Measurements from ENCODE around the gene SVBP.
"Not testable (repeated sequence)": the region's sequence is repeated elsewhere in the genome, so short reads cannot be mapped to it uniquely, and the experiment has no call there.

The SVBP gene

DNA sequence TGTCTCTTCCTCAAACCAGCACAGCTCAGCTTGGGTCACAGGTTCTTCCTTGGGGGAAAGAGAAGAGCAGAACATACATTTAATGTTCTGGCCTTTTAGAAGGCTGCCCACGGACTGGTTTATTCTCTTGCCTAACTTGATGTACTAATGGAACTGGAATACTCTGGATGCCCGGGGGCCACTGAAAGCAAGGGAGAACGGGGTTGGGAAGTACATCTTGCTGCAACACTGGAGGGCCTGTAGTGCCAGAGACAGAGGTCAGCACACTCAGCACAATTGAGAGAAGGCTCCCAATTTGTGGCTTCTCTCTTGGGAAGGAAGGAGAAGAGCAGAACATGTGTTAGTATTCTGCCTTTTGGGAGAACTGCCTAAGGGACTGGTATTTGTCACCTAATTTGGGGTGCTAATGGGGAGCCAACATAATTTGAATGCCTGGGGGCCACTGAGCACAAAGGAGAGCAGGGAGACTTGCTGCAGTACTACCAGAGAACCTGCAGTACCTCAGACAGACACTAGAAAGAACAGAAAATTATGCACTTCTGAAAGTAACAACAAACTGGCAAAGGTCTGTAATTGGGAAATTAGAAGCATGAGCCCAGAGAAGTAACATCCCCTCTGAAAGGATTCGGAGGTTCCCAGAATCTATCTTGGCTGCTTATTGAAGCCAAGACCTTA, 43.3 kb upstream of the SVBP start:
- no peaks in the 10 kb centered on the region for H3K27me3 ChIP-seq (ENCODE audit: low read length)
- no peaks in the 10 kb centered on the region for H3K36me3 ChIP-seq (ENCODE audit: low read length)
- TF ChIP-seq, protein P1, sequence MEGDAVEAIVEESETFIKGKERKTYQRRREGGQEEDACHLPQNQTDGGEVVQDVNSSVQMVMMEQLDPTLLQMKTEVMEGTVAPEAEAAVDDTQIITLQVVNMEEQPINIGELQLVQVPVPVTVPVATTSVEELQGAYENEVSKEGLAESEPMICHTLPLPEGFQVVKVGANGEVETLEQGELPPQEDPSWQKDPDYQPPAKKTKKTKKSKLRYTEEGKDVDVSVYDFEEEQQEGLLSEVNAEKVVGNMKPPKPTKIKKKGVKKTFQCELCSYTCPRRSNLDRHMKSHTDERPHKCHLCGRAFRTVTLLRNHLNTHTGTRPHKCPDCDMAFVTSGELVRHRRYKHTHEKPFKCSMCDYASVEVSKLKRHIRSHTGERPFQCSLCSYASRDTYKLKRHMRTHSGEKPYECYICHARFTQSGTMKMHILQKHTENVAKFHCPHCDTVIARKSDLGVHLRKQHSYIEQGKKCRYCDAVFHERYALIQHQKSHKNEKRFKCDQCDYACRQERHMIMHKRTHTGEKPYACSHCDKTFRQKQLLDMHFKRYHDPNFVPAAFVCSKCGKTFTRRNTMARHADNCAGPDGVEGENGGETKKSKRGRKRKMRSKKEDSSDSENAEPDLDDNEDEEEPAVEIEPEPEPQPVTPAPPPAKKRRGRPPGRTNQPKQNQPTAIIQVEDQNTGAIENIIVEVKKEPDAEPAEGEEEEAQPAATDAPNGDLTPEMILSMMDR (IDR thresholded peaks at IDR 0.05; ENCODE audit: insufficient read depth, low read length, poor library complexity, severe bottlenecking): no peak
- TF ChIP-seq EZH2phosphoT487 (conservative IDR thresholded peaks at IDR 0.05; ENCODE audit: low read length): no peak
- H3F3A ChIP-seq (ENCODE audit: insufficient read depth): no peaks in the 10 kb centered on the region
- H3K9me3 ChIP-seq (ENCODE audit: insufficient read depth, low read length): no peaks in the 10 kb centered on the region; the same call in 1 of the 2 replicates
- H4K20me1 ChIP-seq (ENCODE audit: low read depth, low read length): no peaks in the 10 kb centered on the region
- no peaks in the 10 kb centered on the region for H3K9me2 ChIP-seq (replicated peaks; ENCODE audit: insufficient read depth, low read length)
- no peak overlapping the region for H3K4me2 ChIP-seq (ENCODE audit: low read depth, low read length, poor library complexity, severe bottlenecking)
- no peaks in the 10 kb centered on the region for H3K79me2 ChIP-seq (ENCODE audit: insufficient read depth, low read length)
- H3K27ac ChIP-seq (ENCODE audit: low read depth, low read length): no peak overlapping the region
- no peak overlapping the region for H3K9ac ChIP-seq (ENCODE audit: low read length)
- no peak overlapping the region for H2AFZ ChIP-seq (ENCODE audit: low read depth, low read length, severe bottlenecking)
- H3K4me3 ChIP-seq (ENCODE audit: insufficient read depth, low read length, poor library complexity, severe bottlenecking): no peak overlapping the region

DNA sequence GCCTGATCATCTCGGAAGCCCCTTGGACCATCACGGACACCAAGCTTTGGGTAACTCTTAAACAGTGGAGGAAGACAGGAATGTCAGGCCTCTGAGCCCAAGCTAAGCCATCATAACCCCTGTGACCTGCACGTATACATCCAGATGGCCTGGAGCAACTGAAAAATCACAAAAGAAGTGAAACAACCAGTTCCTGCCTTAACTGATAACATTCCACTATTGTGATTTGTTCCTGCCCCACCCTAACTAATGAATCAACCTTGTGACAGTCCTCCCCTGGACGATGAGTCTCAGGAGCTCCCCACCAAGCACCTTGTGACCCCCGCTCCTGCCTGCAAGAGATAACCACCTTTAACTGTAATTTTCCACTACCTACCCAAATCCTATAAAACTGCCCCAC, 42.2 kb upstream of the SVBP start:
- H4K20me1 ChIP-seq (ENCODE audit: low read depth, low read length); H3K79me2 ChIP-seq (ENCODE audit: insufficient read depth, low read length); H2AFZ ChIP-seq (ENCODE audit: low read depth, low read length, severe bottlenecking); H3K36me3 ChIP-seq (ENCODE audit: low read length); H3F3A ChIP-seq (ENCODE audit: insufficient read depth); H3K27ac ChIP-seq (ENCODE audit: low read depth, low read length); H3K4me2 ChIP-seq (ENCODE audit: low read depth, low read length, poor library complexity, severe bottlenecking); H3K4me3 ChIP-seq (ENCODE audit: insufficient read depth, low read length, poor library complexity, severe bottlenecking); H3K9ac ChIP-seq (ENCODE audit: low read length); H3K27me3 ChIP-seq (ENCODE audit: low read length); H3K9me3 ChIP-seq (ENCODE audit: insufficient read depth, low read length); H3K9me2 ChIP-seq (replicated peaks; ENCODE audit: insufficient read depth, low read length): not testable (repeated sequence)

DNA sequence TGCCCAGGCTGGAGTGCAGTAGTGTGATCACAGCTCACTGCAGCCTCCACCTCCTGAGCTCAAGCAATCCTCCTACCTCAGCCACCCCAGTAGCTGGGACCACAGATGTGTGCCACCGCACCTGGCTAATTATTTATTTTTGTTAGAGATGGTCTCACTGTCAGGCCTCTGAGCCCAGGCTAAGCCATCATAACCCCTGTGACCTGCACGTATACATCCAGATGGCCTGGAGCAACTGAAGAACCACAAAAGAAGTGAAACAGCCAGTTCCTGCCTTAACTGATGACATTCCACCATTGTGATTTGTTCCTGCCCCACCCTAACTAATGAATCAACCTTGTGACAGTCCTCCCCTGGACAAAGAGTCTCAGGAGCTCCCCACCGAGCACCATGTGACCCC, 39.4 kb upstream of the SVBP start:
- not testable (repeated sequence) for H3K9ac ChIP-seq (ENCODE audit: low read length); H3K79me2 ChIP-seq (ENCODE audit: insufficient read depth, low read length); H3K4me3 ChIP-seq (ENCODE audit: insufficient read depth, low read length, poor library complexity, severe bottlenecking); H4K20me1 ChIP-seq (ENCODE audit: low read depth, low read length); H3K27me3 ChIP-seq (ENCODE audit: low read length); H3K4me2 ChIP-seq (ENCODE audit: low read depth, low read length, poor library complexity, severe bottlenecking); H2AFZ ChIP-seq (ENCODE audit: low read depth, low read length, severe bottlenecking); H3K9me3 ChIP-seq (ENCODE audit: insufficient read depth, low read length); H3K36me3 ChIP-seq (ENCODE audit: low read length); H3F3A ChIP-seq (ENCODE audit: insufficient read depth); H3K27ac ChIP-seq (ENCODE audit: low read depth, low read length); H3K9me2 ChIP-seq (replicated peaks; ENCODE audit: insufficient read depth, low read length)

DNA sequence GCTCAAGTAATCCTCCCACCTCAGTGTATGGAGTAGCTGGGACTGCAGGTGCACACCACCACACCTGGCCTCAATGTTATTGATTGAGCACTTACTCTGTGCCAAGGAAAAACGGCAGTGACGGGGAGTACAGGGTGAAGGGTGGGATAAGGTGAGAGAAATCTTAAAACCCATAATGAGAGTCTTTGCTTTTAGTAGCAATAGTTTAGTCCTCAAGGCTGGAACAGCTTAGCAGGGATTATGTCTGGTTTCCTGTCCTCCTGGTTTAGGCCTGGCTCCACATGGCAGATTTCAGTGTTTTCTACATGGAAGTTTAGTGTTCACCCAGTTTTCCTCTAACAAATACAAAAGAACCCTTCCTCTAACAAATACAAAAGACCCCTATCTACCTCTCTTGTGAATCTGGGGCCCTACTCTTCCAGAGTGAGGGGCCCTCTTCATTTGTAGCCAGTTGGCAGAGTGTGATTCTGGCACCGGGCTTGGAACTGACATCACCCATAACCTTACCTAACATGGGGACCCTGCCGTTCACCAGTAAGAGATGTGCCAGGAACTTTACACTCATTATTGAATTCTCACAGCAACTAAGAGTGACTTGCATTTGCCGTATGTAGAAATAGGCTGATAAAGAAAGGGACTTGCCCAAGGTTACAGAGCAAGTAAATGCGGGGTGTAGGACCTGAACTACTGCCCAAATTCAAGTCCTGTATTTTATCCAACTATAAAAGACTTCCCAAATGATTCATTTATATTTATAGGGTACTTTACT, 36.1 kb upstream of the SVBP start:
- Histone ChIP-seq H3K9me3 (ENCODE audit: insufficient read depth, low read length) (no peaks in the 10 kb centered on the region), H3K79me2 (ENCODE audit: insufficient read depth, low read length) (0 out of 2 replicates have a peak, but pooled peaks cover 2% of the 10 kb centered on the region), H4K20me1 (ENCODE audit: low read depth, low read length) (no peaks in the 10 kb centered on the region), H3K27me3 (ENCODE audit: low read length) (no peaks in the 10 kb centered on the region), H2AFZ (ENCODE audit: low read depth, low read length, severe bottlenecking) (no peak overlapping the region), H3K4me2 (ENCODE audit: low read depth, low read length, poor library complexity, severe bottlenecking) (no peak overlapping the region), H3K9me2 (replicated peaks; ENCODE audit: insufficient read depth, low read length) (no peaks in the 10 kb centered on the region), H3F3A (ENCODE audit: insufficient read depth) (no peaks in the 10 kb centered on the region), H3K4me3 (ENCODE audit: insufficient read depth, low read length, poor library complexity, severe bottlenecking) (no peak overlapping the region), H3K36me3 (ENCODE audit: low read length) (no peaks in the 10 kb centered on the region; the same call in 1 of the 2 replicates), H3K27ac (ENCODE audit: low read depth, low read length) (no peak overlapping the region), H3K9ac (ENCODE audit: low read length) (no peak overlapping the region)
- TF ChIP-seq, protein P1 (IDR thresholded peaks at IDR 0.05; ENCODE audit: insufficient read depth, low read length, poor library complexity, severe bottlenecking): no peak
- TF ChIP-seq EZH2phosphoT487 (conservative IDR thresholded peaks at IDR 0.05; ENCODE audit: low read length): no peak

All from SU-DHL-6 (cell line).